IPS-NIHi7 (cell line): ENCODE measurements around the gene MYO18B.

Source experiments
- DNase-seq: peaks from one replicate; pipeline ENCODE4 v3.0.0; 2012; ENCODE audit warnings: mixed read lengths; ENCODE audit errors: extremely low spot score

The MYO18B gene

GRCh38 chr22:25900390-25900789 is 158.4 kb downstream of the MYO18B start:
- DNase-seq = no peak

GRCh38 chr22:25900880-25901279 is 158.9 kb downstream of the MYO18B start:
- peak; percentile 30 for DNase-seq

GRCh38 chr22:25902402-25902801 is 160.4 kb downstream of the MYO18B start:
- no peak for DNase-seq

GRCh38 chr22:25903294-25903693 is 161.3 kb downstream of the MYO18B start:
- peak; percentile 85 for DNase-seq

GRCh38 chr22:25908212-25908611 is 166.2 kb downstream of the MYO18B start:
- no peak for DNase-seq

GRCh38 chr22:25908755-25909154 is 166.8 kb downstream of the MYO18B start:
- DNase-seq = no peak

- no peak for DNase-seq
These were observed 167.8 kb downstream of the MYO18B start for GRCh38 chr22:25909614-25910387.

GRCh38 chr22:25911243-25911972 is 169.4 kb downstream of the MYO18B start:
- no peak for DNase-seq

GRCh38 chr22:25919452-25919851 is 177.5 kb downstream of the MYO18B start:
- DNase-seq = no peak

- DNase-seq = no peak
These were observed 180.2 kb downstream of the MYO18B start for GRCh38 chr22:25922141-25922540.

GRCh38 chr22:25923914-25924313 is 181.9 kb downstream of the MYO18B start:
- no peak for DNase-seq

GRCh38 chr22:25928038-25928437 is 186.1 kb downstream of the MYO18B start:
- DNase-seq = no peak

GRCh38 chr22:25929321-25929878 is 187.4 kb downstream of the MYO18B start:
- no peak for DNase-seq

- no peak for DNase-seq
These were observed 188.1 kb downstream of the MYO18B start for GRCh38 chr22:25930083-25930482.

GRCh38 chr22:25930788-25931310 is 188.9 kb downstream of the MYO18B start:
- no peak for DNase-seq

- DNase-seq = no peak
These were observed 191.3 kb downstream of the MYO18B start for GRCh38 chr22:25933158-25933788.

- no peak for DNase-seq
These were observed 193.5 kb downstream of the MYO18B start for GRCh38 chr22:25935266-25936058.

- DNase-seq = no peak
These were observed 196.2 kb downstream of the MYO18B start for GRCh38 chr22:25938151-25938550.

- DNase-seq = no peak
These were observed 197.4 kb downstream of the MYO18B start for GRCh38 chr22:25939384-25939783.

- DNase-seq = no peak
These were observed 198.5 kb downstream of the MYO18B start for GRCh38 chr22:25940479-25940878.

GRCh38 chr22:25941365-25941960 is 199.5 kb downstream of the MYO18B start:
- DNase-seq = no peak
